GM12878 (cell line): ENCODE data around the gene SIRT2. TPM values are rescaled to one million over a fixed set of nuclear protein-coding genes. Genes with fewer than 3 reads are reported as not detected.

ENCODE experiments used
- E2F4 ChIP-seq: IDR thresholded peaks from 2 replicates; pipeline ENCODE4 v1.6.1; 2012; ENCODE audit warnings: low read depth, low read length, improper control_type of control experiment
- ELK1 ChIP-seq: IDR thresholded peaks from 2 replicates; pipeline ENCODE4 v1.6.1; 2012; ENCODE audit warnings: low read depth, low read length, improper control_type of control experiment
- GABPA ChIP-seq: IDR thresholded peaks from 2 replicates; pipeline ENCODE4 v1.6.1; 2014; ENCODE audit warnings: antibody characterized with exemption, low read depth, mild to moderate bottlenecking, inconsistent platforms
- HDAC6 ChIP-seq: fragments of 200-600 bp; sonication (generic); IDR thresholded peaks from one replicate; pipeline ENCODE4 v1.8.0; 2017; ENCODE audit warnings: antibody characterized with exemption; ENCODE audit not compliant: unreplicated experiment
- IRF3 ChIP-seq: fragments of 450-650 bp; IDR thresholded peaks from 2 replicates; pipeline ENCODE4 v1.6.1; 2014; ENCODE audit warnings: mild to moderate bottlenecking
- LARP7 ChIP-seq: fragments of 450-650 bp; IDR thresholded peaks from 2 replicates; pipeline ENCODE4 v1.6.1; 2017; ENCODE audit warnings: mild to moderate bottlenecking
- MXI1 ChIP-seq: fragments of 150-350 bp; IDR thresholded peaks from 2 replicates; pipeline ENCODE4 v1.6.1; 2011; ENCODE audit warnings: low read depth, mild to moderate bottlenecking, inconsistent platforms, low read length, improper control_type of control experiment
- NFIC ChIP-seq: IDR thresholded peaks from 2 replicates; pipeline ENCODE4 v1.6.1; 2012; ENCODE audit warnings: low read depth, mild to moderate bottlenecking, inconsistent platforms, low read length, moderate library complexity
- NKRF ChIP-seq: fragments of 450-650 bp; conservative IDR thresholded peaks from 2 replicates; pipeline ENCODE4 v1.6.1; 2017; ENCODE audit warnings: mild to moderate bottlenecking, moderate library complexity
- PAX5 ChIP-seq: IDR thresholded peaks from 2 replicates; pipeline ENCODE4 v1.6.1; 2011; ENCODE audit warnings: low read depth, low read length, borderline replicate concordance
- POLR2A ChIP-seq: IDR thresholded peaks from 2 replicates; pipeline ENCODE4 v1.6.1; 2011; ENCODE audit warnings: low read depth, mild to moderate bottlenecking, low read length
- PRDM15 ChIP-seq: fragments of 450-650 bp; formaldehyde crosslinking; IDR thresholded peaks from 2 replicates; pipeline ENCODE4 v1.4.0; 2020; ENCODE audit warnings: mild to moderate bottlenecking, moderate library complexity
- RCOR1 ChIP-seq: conservative IDR thresholded peaks from 2 replicates; pipeline ENCODE4 v1.6.1; 2012; ENCODE audit warnings: low read depth, low read length, improper control_type of control experiment
- RELB ChIP-seq: fragments of 450-650 bp; IDR thresholded peaks from 2 replicates; pipeline ENCODE4 v1.6.1; 2017; ENCODE audit warnings: low read depth, mild to moderate bottlenecking, moderate library complexity
- SMAD1 ChIP-seq: fragments of 450-650 bp; IDR thresholded peaks from 2 replicates; pipeline ENCODE4 v1.6.1; 2018; ENCODE audit warnings: mild to moderate bottlenecking, low read depth; ENCODE audit not compliant: partially characterized antibody
- TCF3 ChIP-seq: IDR thresholded peaks from 2 replicates; pipeline ENCODE4 v1.6.1; 2012; ENCODE audit warnings: low read depth, mild to moderate bottlenecking, low read length, borderline replicate concordance; ENCODE audit not compliant: insufficient read depth
- WRNIP1 ChIP-seq: IDR thresholded peaks from 2 replicates; pipeline ENCODE4 v1.6.1; 2011; ENCODE audit warnings: low read depth, low read length, improper control_type of control experiment, borderline replicate concordance
- YBX1 ChIP-seq: fragments of 450-650 bp; IDR thresholded peaks from 2 replicates; pipeline ENCODE4 v1.6.1; 2016; ENCODE audit warnings: antibody characterized with exemption
- ZNF384 ChIP-seq: IDR thresholded peaks from 2 replicates; pipeline ENCODE4 v1.6.1; 2012; ENCODE audit warnings: low read depth, mild to moderate bottlenecking, low read length, improper control_type of control experiment, borderline replicate concordance
- ZNF622 ChIP-seq: fragments of 450-650 bp; IDR thresholded peaks from 2 replicates; pipeline ENCODE4 v1.6.1; 2017; ENCODE audit warnings: mild to moderate bottlenecking, inconsistent platforms
- polyA plus RNA-seq, 11 experiments: library from polyadenylated mRNA; depleted of rRNA in 4 of 11; unstranded in 6 of 11; stranded (reverse) in 5 of 11; fragments of >200 nt; fragmentation: Nextera tagmentation in 4 of 11; fragmentation: Illumina TruSeq in 1 of 11; extraction: Ambion mirVana in 4 of 11; extraction: Trizol in 1 of 11; gene quantifications; 1 replicate in 1 of 11; 2 replicates in 10 of 11; pipeline versions ENCODE4 v1.2.1 to v1.2.3, GENCODE V29; 2011 to 2016; ENCODE audit warnings: inconsistent platforms in 2 of 11, missing spikeins in 2 of 11, low read depth in 1 of 11
- total RNA-seq, 4 experiments: library from RNA; depleted of rRNA in 3 of 4; stranded (reverse); fragments of >200 nt in 3 of 4; fragmentation: Illumina TruSeq in 1 of 4; extraction: Trizol in 1 of 4; gene quantifications; 2 replicates each; pipeline versions ENCODE4 v1.2.1 to v1.2.3, GENCODE V29; 2013 to 2021

Gene SIRT2
- total and polyA plus RNA-seq, 10 of the 15 experiments (the other 5 are each of a cell fraction or from before 2014, with no cell fraction given) = 1.4 to 38.7 (median 24.1) TPM

- TF ChIP-seq PRDM15 (CRISPR knock-in tag) (no peak), NFIC (no peak), E2F4 (no peak), NKRF (peak; percentile 79; the same call in 1 of the 2 replicates), GABPA (no peak), ELK1 (no peak), RELB (peak; percentile 53; the same call in 1 of the 2 replicates), TCF3 (0 out of 2 replicates have a peak, but pooled peaks have one; percentile 48), SMAD1 (peak; percentile 71), ZNF622 (no peak), WRNIP1 (no peak), RCOR1 (no peak), YBX1 (no peak), ZNF384 (no peak), LARP7 (no peak), MXI1 (peak; percentile 74), POLR2A (peak; percentile 77), IRF3 (no peak), PAX5 (peak; percentile 42; the same call in 1 of the 2 replicates), HDAC6 (no peak)
Measured at GRCh38 chr19:38851622-38852230, 47.7 kb downstream of the SIRT2 start (continued).
